GM21381 (cell line): ENCODE data around the gene PDZRN3.

ENCODE experiments used
- ATAC-seq: cut with Tn5 transposase; IDR thresholded peaks from one replicate; pipeline ENCODE4 v1.9.1; 2021; ENCODE audit warnings: mild to moderate bottlenecking, moderate library complexity; ENCODE audit not compliant: unreplicated experiment

The PDZRN3 gene

DNA sequence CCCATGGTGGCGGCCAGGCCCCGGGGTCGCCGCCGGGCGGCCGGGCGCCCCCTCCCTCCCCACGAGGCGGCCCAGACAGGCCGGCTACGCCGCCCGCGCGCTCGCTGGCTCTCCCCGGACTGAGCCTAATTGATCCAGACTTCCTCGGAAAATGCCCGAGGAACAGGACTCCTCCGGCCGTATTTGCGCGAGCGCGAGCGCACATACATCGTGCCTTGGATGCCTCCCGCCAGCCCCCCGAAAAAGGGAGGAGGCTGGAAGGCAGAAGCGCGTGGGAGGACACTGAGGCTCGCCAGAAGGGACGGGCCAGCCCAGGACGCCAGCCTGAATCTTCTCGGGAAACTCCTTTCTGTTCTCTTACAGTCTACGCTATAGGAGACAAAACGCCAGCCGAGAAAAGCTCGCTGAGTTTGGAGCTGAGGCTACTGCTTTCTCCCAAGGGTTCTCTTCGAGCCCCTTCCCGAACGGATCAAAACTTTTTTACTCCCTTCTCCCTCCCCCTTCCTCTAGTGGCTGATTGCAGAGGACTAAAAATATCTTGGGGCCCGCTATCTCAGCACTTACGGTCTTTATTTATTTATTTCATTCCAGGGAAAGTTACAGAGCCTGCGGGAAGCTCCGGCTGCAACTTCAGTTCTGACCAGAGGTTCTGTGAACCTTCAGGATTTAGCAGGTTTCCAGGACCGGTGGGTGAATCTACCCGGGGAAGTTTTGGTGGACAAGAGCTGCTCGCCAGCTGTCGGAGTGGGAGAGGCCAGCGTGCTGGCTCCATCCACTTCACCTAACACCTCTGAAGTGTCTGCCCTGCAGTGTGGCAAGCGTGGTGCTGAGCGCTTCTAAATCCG lies at the start of gene PDZRN3:
Gene PDZRN3 (minus strand): TSS at position 121 of the 845 bp plus-strand sequence.
- ATAC-seq = no peak

DNA sequence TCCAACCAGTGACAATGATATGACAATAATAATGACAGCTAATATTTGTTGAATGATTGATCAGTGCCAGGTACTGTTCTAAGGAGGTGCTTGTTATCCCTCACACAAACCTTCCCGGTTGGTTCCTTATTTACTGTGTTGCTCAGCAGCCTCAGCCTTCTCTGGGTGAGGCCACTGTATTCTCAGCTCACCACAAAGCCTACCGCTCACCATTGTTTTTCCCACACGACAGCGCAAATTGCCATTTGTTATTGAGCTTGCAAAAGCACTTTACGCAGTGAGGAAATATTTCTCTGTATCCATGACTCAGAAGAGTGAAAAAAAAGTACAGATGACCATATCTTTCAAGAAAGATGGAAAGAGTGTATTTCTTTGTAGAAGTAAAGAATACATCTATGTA lies 49.5 kb upstream of the PDZRN3 start:
- ATAC-seq = no peak

DNA sequence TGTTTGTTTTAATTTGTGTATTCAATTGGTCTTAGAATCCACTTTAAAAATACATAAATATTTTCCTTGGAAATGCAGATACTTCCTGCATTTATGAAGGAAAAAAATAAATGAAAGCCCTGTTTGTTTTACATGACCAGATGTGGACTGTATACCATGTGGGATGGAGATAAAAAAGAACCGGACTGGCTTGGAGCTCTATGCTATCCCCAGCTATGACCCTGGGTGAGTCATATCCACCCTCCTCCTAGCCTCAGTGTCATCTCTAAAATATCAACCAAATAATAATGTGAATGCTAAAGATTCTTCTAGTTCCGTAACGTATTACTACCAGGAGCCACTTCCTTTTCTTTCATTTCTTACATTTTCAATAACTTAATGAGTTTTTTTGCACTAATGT lies 44.5 kb upstream of the PDZRN3 start:
- no peak for ATAC-seq

DNA sequence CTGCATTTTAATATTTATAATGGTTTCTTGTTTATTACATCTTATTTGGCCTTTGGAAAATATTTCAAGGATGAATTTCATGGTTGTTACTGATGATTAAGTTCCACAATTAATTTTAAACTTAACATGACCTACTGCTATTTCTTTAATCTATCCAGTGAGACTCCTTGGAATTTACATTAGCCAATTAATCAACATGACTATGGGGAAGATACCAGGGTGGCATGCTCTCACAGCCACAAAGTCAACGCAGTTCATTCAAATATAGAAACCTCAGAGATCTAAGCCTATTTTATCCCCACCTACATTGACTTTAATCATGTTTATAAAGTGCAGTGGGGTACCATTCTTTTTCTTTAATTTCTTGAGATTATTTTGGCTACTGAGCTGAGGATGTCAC lies 43.6 kb upstream of the PDZRN3 start:
- no peak for ATAC-seq

DNA sequence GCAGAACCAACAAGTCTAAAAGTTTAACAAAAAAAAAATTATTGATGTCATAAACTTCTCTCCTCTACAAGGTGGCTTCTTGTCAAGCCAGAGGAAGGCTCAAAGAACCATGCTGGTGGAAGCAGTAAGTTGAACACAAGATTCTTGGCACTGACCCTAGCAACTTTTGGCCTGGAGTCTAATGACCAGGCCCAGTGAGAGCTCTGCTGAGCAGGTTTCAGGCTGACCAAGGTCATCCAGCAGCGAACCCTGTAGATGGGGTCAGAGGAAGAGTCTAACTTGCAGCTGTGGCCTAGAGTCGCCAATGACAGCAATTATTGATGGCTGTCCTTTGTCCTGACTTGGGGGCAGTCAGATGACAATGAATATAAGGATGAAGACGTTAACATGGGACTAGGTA lies 43.1 kb upstream of the PDZRN3 start:
- ATAC-seq = no peak

DNA sequence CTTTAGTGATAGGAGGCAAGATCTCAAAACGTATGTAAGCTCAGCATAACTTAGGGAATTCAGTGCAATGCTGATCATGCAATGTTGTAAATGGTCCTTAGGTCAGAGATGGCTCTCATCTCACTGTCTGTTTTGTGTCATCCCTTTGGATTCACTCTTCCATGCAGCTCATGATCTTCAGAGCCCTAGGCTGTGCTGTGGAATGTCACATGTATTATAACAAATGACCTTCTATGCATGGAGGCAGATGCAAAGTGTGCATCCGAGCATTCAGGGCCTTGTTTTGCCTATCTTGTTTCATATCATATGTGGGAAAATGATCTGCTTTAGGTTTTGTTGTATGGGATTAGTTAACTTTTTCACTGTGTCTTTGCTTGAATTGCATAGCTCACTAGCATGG lies 40.5 kb upstream of the PDZRN3 start:
- ATAC-seq = no peak

DNA sequence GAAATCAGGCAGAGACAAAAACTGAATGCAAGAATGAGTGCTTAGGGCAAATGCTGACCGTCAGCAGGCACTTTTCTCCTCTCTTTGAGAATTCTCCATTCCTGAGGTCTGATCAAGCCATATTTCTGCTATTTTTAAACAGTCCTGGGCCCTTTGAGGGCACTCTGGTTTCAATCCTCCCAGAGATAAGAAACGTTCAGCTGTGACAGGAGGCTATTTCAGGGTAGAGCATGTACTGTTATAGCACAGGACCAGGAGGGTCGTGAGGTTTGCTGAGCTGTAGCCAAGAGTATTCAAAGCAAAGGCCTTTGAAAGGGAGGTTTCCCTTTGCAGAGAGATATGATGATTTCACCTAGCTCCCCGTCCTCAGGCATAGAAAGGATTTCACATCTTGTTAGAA lies 39.6 kb upstream of the PDZRN3 start:
- no peak for ATAC-seq

DNA sequence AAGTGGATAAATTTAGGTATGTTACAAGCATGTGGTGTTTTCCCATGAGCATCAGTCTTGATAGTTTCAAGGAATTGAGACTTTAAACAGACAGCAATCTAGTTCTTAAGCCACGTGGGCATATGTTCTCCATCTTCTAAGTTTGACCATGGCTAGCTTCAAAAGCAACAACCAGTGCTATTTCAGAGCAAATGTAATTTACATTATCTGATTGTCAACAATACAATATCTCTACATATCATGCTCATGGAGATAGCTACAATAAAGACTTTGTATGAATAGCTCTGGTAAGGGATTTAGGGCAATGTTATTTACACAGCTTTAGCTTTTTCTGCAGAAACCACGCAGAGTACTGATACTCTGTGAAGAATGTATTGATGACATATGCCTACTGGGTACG lies 38.8 kb upstream of the PDZRN3 start:
- ATAC-seq = no peak

DNA sequence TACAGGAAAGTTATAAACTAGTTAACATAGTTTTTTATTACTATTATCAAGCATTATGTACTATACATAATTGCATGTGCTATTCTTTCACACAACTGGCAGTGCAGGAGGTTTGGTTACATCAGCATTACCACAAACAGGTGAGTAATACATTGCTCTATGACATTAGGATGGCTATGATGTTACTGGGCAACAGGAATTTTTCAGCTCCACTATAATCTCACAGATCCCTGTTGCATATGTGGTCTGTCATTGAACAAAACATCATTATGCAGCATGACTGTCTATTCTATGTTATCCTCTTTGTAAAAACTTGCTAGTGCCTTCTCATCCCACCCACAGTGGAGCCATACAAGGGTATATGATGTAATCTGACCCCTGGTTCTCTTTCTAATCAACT lies 36.5 kb upstream of the PDZRN3 start:
- ATAC-seq = no peak

DNA sequence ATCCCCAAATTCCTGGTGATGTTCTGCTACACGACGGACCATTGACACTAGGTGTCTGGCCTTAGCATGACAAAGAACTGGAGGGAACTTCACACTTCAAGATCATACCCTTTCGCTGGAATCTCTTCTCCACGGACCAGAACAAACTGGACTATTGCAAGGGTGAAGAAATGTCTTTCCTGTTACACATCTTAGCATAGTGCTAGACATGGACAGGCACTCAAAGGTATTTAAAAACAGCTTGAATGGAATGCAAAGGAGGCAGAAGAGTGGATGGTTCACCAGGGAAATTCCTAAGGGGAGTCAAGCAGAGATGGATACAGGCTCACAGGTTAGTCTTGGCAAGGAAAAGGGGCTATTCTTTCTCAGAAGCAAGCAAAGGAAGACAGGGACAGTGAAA lies 33.5 kb upstream of the PDZRN3 start:
- no peak for ATAC-seq

DNA sequence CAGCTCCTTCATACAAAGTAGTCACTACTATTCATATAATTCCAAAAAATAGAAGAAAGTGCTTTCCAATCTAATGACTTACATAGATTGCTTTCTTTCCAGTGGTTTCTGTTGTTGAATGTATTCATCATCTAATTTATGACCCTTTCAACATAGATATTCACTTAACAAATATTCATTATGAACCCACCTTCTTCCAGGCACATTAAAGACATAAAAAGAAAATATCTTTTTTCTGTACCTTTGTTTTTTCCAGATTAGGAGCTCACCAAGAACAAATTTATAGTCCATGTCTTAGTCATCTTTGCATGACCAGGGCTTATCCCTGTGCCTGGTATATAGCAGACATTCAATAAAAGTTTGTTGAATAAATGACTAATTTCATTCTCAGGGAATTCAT lies 32.4 kb upstream of the PDZRN3 start:
- no peak for ATAC-seq

DNA sequence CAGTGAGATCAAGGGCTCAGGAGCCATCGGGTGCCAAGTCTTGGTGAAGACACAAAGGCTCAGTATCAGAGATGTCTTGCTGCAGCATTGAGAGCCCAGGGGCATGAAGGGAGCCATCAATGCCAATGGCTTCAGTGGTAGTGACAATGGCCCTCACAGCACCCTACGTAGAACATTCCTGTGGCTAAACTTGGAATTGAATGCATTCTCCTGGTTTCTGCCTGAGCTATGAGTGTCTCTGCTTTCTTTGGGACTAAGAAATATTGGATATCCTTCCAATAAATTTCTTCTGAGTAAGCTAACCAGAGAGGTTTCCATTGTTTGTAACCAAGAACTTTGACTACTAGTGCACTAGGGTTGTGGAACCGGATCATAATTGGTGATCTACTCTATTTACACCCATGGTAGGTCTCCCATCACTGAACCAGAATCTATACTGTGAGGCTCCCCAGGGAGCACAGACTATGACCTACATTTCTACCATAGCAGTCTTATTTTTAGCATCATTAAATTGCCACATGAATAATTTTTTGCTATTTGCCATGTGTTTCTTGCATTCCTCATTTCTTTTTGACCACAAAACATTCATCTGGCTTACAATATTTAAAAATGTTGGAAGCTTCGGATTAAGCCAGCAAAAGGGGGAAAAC lies 31.6 kb upstream of the PDZRN3 start:
- ATAC-seq = no peak

DNA sequence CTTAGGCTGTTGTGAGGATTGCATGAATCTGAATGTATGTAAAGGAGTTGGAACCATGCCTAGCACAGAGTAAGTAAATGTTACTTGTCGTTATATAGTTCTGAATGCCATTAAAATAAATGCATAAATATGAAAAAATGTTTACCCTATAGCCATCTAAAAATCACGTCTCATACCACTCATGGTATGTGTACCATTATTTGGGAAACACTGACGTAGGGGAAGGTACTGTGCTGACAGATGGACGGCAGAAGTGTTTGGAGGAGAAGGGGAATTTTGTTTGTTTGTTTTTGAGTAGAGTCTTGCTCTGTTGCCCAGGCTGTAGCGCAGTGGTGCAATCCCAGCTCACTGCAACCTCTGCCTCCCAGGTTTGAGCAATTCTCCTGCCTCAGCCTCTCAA lies 30.5 kb upstream of the PDZRN3 start:
- no peak for ATAC-seq

DNA sequence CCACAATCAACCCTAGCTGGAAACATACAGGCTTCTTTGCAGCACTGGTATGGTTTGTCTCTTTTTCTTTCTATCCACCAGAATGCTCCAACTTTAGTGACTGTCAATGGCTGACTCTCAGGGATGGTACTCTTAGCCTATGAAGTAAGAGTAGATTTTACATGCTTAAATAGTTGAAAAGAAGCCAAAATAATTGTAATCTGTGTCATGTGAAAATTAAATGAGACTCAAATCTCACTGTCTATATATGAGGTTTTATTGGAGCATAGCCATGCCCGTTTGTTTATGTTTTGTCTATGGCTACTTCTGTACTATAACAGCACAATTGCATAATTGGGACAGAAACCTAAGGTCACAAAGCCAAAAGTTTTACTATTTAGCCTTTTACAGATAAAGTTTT lies 29.1 kb upstream of the PDZRN3 start:
- no peak for ATAC-seq

DNA sequence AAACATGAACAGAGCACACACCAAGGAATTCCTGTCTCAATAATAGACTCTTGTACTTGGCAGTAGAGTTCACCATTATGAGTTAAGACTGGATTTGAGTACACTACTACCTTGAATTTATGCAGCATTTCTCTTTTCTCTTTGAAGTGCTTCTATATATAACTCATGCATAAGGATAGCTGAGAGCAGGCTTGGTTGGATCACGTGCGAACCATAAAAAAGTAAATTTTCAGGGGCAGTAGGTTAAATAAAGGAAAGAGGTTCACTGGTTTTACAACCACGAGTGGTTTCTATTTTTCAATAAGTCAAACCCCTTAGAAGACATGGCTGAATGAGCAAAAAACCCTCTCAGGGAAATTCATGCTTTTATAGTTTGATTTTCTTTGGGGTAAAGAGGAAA lies 28.6 kb upstream of the PDZRN3 start:
- no peak for ATAC-seq

DNA sequence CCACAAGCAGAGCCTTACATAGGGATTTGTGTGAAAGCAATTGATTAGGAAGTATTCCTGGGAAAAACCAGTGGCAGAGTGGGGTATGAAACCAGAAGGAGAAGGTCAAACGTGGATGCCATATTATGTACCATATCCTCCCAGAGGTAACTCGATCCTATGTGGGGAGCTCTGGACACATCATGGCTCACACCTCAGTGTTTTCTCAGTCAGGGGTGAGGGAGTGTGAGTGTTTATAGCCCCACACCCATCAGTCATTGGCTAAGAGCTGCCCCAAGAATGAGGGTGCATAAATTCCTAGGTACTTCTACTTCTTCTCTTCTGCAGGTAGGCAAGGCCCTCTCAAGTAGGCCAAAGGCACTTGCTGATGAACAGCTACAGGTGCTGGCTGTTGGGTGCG lies 28.2 kb upstream of the PDZRN3 start:
- ATAC-seq = no peak

DNA sequence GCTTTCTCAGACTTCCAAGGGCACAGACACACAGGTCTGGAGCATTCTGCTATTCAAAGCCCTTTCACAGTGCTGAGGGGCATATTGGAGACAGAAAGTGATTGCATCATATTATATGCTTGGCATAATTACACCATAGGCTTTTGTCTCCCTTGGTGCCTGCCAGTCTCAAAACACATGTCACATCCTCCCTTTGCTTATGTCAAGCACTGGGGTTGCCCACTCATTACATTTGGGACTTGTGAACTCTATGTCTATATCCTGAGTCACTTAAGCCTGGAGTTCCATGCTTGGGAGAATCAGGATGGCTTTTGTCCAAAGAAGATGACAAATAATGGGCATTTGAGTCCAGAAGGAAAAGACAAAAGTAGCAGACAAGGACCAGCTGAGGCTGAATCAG lies 12.3 kb upstream of the PDZRN3 start:
- ATAC-seq = no peak

DNA sequence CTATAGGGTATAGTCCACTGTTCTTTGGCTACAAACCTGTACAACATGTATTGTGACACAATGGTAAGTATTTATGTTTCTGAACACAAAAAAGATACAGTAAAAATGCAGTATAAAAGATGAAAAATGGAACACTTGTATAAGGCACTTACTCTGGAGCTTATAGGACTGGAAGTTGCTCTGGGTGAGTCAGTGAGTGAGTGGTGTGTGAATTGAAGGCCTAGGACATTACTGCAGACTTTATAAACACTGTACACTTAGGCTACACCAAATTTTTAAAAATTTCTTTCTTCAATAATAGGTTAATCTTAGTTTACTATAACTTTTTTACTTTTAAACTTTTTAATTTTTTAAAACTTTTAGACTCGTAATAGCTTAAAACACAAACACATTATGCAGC lies 10.5 kb upstream of the PDZRN3 start:
- ATAC-seq = no peak

DNA sequence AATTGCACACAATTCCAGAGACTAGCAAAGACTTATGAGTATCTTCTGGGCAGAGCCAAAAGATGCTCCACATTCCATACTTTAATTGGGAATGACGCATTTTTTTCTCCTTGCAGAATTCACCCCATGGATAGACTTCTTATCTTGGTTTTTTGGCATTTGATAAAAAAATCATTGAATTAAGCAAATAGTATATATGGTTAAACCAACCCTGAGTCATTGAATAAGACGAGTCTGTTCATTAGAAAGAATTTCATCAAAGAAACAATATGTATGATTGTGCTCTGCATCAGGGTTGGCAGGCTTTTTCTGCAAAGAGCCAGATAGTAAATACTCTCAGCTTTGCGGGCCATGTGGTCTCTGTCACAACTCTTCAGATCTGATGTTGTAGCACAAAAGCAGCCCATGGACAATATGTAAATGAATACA lies 9.2 kb upstream of the PDZRN3 start:
- no peak for ATAC-seq

DNA sequence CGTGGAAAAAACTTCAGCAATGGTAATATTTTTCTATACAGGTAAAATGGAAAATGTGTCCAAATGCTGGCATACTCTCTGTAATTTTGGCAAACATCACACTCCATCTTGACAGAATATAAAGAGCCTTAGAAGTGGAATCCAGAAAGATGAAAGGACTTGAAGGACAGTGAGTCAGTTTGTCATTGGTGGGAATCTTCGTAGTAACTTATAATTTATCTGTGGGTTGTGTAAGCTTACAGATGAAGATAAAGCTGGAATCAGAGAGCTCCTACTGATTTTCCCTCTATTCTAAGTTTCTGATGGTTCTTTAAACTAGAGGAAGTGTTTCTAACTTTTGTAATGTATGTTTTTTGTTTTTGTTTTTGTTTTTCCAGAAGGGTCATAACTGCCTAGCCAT lies 8.7 kb upstream of the PDZRN3 start:
- no peak for ATAC-seq

DNA sequence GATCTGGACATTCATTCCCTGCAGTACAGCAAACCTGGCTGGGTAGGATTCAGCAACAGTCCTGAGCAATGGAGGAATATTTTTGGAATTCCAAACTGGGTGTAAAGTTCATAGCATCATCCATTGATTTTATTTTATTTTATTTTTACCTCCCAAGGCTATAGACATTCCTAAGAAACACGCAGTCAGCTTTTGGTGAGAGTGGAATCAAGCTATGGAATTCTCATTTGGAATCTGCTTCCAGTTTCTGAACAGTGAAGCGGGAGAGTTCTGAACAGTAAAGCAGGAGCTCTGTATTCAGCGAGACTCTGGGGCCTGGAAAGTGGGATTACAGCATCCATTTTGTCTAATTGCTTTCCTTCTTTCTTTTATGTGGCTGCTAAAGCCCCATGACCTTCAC lies 1.4 kb upstream of the PDZRN3 start:
- no peak for ATAC-seq

DNA sequence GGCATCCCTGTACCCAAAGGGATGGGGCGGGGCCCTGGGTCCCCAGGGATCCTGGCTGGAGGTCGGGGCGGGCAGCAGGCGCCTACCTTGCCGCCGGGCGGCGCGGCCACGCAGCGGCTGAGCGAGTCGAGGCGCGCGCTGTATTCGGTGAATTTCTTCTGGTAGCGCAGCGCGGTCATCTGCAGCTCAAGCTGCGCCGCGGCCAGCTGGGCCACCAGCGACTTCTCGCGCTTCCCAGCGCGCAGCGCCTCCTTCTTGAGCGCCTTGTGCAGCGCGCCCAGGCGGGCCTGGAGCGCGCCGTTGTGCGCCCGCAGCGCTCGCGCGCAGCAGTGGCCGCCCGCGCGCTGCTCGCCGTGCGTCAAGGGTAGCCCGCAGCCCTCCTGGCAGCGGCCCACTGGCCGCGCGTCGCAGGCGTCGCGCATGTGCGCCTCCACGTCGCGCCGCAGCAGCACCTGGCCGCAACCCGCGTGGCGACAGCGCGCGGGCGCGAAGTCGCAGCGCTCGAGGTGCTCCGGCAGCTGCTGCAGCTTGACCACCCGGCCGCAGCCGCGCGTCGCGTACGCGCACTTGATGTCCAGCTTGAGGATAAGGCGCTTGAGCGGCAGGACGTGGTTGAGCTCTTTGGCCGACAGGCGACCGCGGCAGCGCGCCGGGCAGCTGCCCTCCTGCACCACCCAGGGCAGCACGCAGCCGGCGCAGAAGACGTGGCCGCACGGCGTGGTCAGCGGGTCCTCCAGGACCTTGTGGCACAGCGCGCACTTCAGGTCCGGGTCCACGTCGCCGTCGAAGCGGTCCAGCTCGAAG lies 522 bp downstream of the PDZRN3 start:
- no peak for ATAC-seq
